GM23338 (cell line): ENCODE measurements around the gene SARM1. TPM values are rescaled to one million over a fixed set of nuclear protein-coding genes. Genes with fewer than 3 reads are reported as not detected.

ENCODE experiments used
- ATAC-seq: fragments of 200-7000 bp; cut with Tn5 transposase; 3 replicates; pipeline ENCODE4 v1.9.1; 2020
- DNase-seq: peaks from one replicate; pipeline ENCODE4 v3.0.0-alpha.2; 2015; ENCODE audit warnings: low spot score
- H2AFZ ChIP-seq: fragments of 200-600 bp; sonication (generic); 2 replicates; pipeline ENCODE4 v1.8.0; 2016; ENCODE audit warnings: antibody characterized with exemption, mild to moderate bottlenecking, moderate library complexity
- H3F3A ChIP-seq: fragments of 200-600 bp; sonication (generic); replicated peaks from 2 replicates; pipeline ENCODE4 v1.8.0; 2017; ENCODE audit warnings: antibody characterized with exemption, mixed run types, low read depth
- H3K27ac ChIP-seq: fragments of 200-600 bp; sonication (generic); 2 replicates; pipeline ENCODE4 v1.6.1; 2016; ENCODE audit warnings: low read depth
- H3K27me3 ChIP-seq: fragments of 200-600 bp; sonication (generic); 2 replicates; pipeline ENCODE4 v1.8.0; 2016; ENCODE audit warnings: mild to moderate bottlenecking, mixed run types, moderate library complexity; ENCODE audit not compliant: insufficient read depth
- H3K36me3 ChIP-seq: fragments of 200-600 bp; sonication (generic); 2 replicates; pipeline ENCODE4 v1.8.0; 2016; ENCODE audit warnings: mild to moderate bottlenecking; ENCODE audit not compliant: insufficient read depth
- H3K4me1 ChIP-seq: fragments of 200-600 bp; sonication (generic); 2 replicates; pipeline ENCODE4 v1.8.0; 2016; ENCODE audit warnings: mild to moderate bottlenecking, moderate library complexity; ENCODE audit not compliant: insufficient read depth
- H3K4me2 ChIP-seq: fragments of 200-600 bp; sonication (generic); 2 replicates; pipeline ENCODE4 v1.7.1; 2017; ENCODE audit warnings: mixed run types
- H3K4me3 ChIP-seq: fragments of 200-600 bp; sonication (generic); 2 replicates; pipeline ENCODE4 v1.6.1; 2016; ENCODE audit warnings: mixed run types
- H3K79me2 ChIP-seq: fragments of 200-600 bp; sonication (generic); replicated peaks from 2 replicates; pipeline ENCODE4 v1.8.0; 2017; ENCODE audit warnings: mild to moderate bottlenecking; ENCODE audit not compliant: insufficient read depth
- H3K9me2 ChIP-seq: fragments of 200-600 bp; sonication (generic); 2 replicates; pipeline ENCODE4 v1.8.0; 2017; ENCODE audit not compliant: insufficient read depth
- H4K20me1 ChIP-seq: fragments of 200-600 bp; sonication (generic); replicated peaks from 2 replicates; pipeline ENCODE4 v1.8.0; 2017; ENCODE audit warnings: mild to moderate bottlenecking; ENCODE audit not compliant: insufficient read depth
- H3K27ac Mint-ChIP-seq: 2 replicates; pipeline ENCODE4 v1.8.0; 2020; ENCODE audit warnings: inconsistent platforms, mild to moderate bottlenecking, moderate library complexity, mixed read lengths
- H3K27me3 Mint-ChIP-seq: 3 replicates; pipeline ENCODE4 v1.8.0; 2022; ENCODE audit warnings: low read depth, mild to moderate bottlenecking, moderate library complexity, mixed read lengths, inconsistent platforms; ENCODE audit not compliant: insufficient read depth, poor library complexity
- H3K36me3 Mint-ChIP-seq: 3 replicates; pipeline ENCODE4 v1.8.0; 2021; ENCODE audit warnings: low read depth, mild to moderate bottlenecking, inconsistent platforms, moderate library complexity, mixed read lengths
- H3K4me1 Mint-ChIP-seq: 3 replicates; pipeline ENCODE4 v1.8.0; 2020; ENCODE audit warnings: mild to moderate bottlenecking, inconsistent platforms, mixed read lengths
- H3K4me3 Mint-ChIP-seq: 3 replicates; pipeline ENCODE4 v1.8.0; 2021; ENCODE audit warnings: moderate library complexity, mild to moderate bottlenecking, inconsistent platforms, mixed read lengths
- H3K9me3 Mint-ChIP-seq: 3 replicates; pipeline ENCODE4 v1.8.0; 2020; ENCODE audit warnings: moderate library complexity, mild to moderate bottlenecking, inconsistent platforms, mixed read lengths
- CREB1 ChIP-seq: fragments of 250-450 bp; sonication (Bioruptor Pico); IDR thresholded peaks from 2 replicates; pipeline ENCODE4 v1.5.0; 2020; ENCODE audit warnings: low read depth, mild to moderate bottlenecking, moderate library complexity
- ETS1 ChIP-seq: IDR thresholded peaks from 2 replicates; pipeline ENCODE4 v1.6.1; 2016; ENCODE audit warnings: antibody characterized with exemption
- EZH2phosphoT487 ChIP-seq: fragments of 200-600 bp; sonication (generic); IDR thresholded peaks from one replicate; pipeline ENCODE4 v1.8.1; 2018; ENCODE audit warnings: antibody characterized with exemption; ENCODE audit not compliant: unreplicated experiment
- JUNB ChIP-seq: IDR thresholded peaks from one replicate; pipeline ENCODE4 v1.6.1; 2016; ENCODE audit warnings: antibody characterized with exemption; ENCODE audit not compliant: unreplicated experiment
- NANOG ChIP-seq: IDR thresholded peaks from 2 replicates; pipeline ENCODE4 v1.6.1; 2016; ENCODE audit warnings: antibody characterized with exemption, borderline replicate concordance
- POLR2AphosphoS5 ChIP-seq: IDR thresholded peaks from 2 replicates; pipeline ENCODE4 v1.6.1; 2016; ENCODE audit warnings: antibody characterized with exemption, low read depth
- STAT1 ChIP-seq: IDR thresholded peaks from one replicate; pipeline ENCODE4 v1.6.1; 2016; ENCODE audit warnings: antibody characterized with exemption; ENCODE audit not compliant: unreplicated experiment
- ZNF114 ChIP-seq: fragments of 250-450 bp; sonication (Bioruptor Pico); IDR thresholded peaks from 2 replicates; pipeline ENCODE4 v1.5.0; 2020; ENCODE audit warnings: mild to moderate bottlenecking, moderate library complexity
- ZNF331 ChIP-seq: fragments of 250-450 bp; sonication (Bioruptor Pico); IDR thresholded peaks from 2 replicates; pipeline ENCODE4 v1.5.0; 2020; ENCODE audit warnings: low read depth, mild to moderate bottlenecking, moderate library complexity
- polyA plus RNA-seq: library from polyadenylated mRNA; unstranded; fragments of >200 nt; fragmentation: Nextera tagmentation; extraction: Ambion mirVana; gene quantifications from 2 replicates; pipeline ENCODE4 v1.2.1, GENCODE V29; 2016
- total RNA-seq: library from RNA; depleted of rRNA; stranded (reverse); fragments of >200 nt; shearing (Covaris generic); gene quantifications from 2 replicates; pipeline ENCODE4 v1.2.3, GENCODE V29; 2014
- TF ChIP-seq, protein P1 (sequence below), 2 experiments: fragments of 200-600 bp in 1 of 2; sonication (generic) in 1 of 2; conservative IDR thresholded peaks; 2 replicates each; pipeline versions ENCODE4 v1.5.1 to v1.6.1; 2016 to 2017; ENCODE audit warnings: antibody characterized with exemption in 2 of 2, low read depth in 2 of 2, mild to moderate bottlenecking in 2 of 2, moderate library complexity in 1 of 2

The SARM1 gene
- total and polyA plus RNA-seq, 2 experiments from 2014 or later: 0.89 to 15.3 TPM

DNA sequence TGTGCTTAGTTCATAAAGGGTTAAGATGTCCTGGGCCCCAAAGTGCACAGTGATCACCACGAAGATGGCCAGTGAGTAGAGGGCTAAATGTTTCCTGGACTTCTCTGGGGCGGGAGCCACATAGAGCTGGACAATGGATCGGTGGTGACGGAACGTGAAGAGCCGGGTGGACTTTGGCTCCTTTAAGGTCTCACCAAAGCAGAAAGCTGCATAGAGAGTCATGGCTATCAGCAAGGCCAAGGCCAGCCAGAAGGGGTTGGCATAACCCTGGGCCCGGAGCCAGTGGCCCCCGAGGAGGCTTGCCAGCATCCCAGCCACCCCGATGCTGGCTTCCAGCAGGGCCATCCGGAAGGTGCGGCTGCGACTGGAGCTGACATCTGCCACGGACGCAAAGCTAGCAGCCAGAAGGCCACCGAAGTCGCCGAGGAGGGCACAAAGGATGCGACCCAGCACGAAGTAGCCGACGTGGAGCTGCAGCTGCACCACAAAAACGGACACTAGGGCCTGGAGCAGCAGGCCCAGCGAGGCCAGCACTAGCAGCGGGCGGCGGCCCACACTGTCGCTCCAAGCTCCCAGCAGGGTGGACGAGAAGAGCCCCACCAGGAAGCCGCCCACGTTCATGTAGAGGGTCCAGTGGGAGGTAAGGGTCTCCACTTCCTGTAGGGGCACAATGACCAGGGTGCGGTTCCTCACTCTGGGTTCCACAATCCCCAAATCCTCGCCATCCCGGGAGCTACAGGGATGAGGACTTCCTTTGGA is 33.5 kb downstream of the SARM1 start:
- peak; percentile 3; the same call in 2 of the 3 replicates for ATAC-seq
- no peaks in the 10 kb centered on the region for H3K9me2 ChIP-seq
- peaks cover 30% of the 10 kb centered on the region for H3K27me3 Mint-ChIP-seq

GRCh38 chr17:28405632-28406472 is 34.4 kb downstream of the SARM1 start, which contains the start of gene SLC46A1:
Gene SLC46A1, minus strand, starts transcription at chr17:28406212. Its CDS starts 98 bp downstream, at chr17:28406114.
- H3K36me3 Mint-ChIP-seq: peaks cover 16% of the 10 kb centered on the region
- peak within 1 kb of the TSS; percentile 77 for H3K4me3 Mint-ChIP-seq
- DNase-seq (peak; percentile 85), ATAC-seq (peak; percentile 58)
- H3K9me3 Mint-ChIP-seq: no peaks in the 10 kb centered on the region; the same call in 2 of the 3 replicates
- no peak within 1 kb of the TSS for H3K27ac Mint-ChIP-seq
- Histone ChIP-seq H3K79me2 (no peaks in the 10 kb centered on the region), H3K4me1 (peaks cover 74% of the 10 kb centered on the region), H3K4me2 (peak within 1 kb of the TSS; percentile 92), H2AFZ (peak within 1 kb of the TSS; percentile 74), H4K20me1 (no peaks in the 10 kb centered on the region), H3K36me3 (no peaks in the 10 kb centered on the region), H3K9me2 (no peaks in the 10 kb centered on the region), H3K27me3 (peaks cover 16% of the 10 kb centered on the region), H3K27ac (peak within 1 kb of the TSS; percentile 86; the same call in 1 of the 2 replicates), H3F3A (peaks cover 17% of the 10 kb centered on the region), H3K4me3 (peak within 1 kb of the TSS; percentile 88)
- peaks cover 27% of the 10 kb centered on the region for H3K27me3 Mint-ChIP-seq
- TF ChIP-seq JUNB (no peak), POLR2AphosphoS5 (peak; percentile 82)
- H3K4me1 Mint-ChIP-seq: peaks cover 72% of the 10 kb centered on the region

More for the DNA sequence above, 33.5 kb downstream of the SARM1 start:
- Mint-ChIP-seq H3K9me3 (no peaks in the 10 kb centered on the region; the same call in 2 of the 3 replicates), H3K36me3 (peaks cover 16% of the 10 kb centered on the region), H3K4me3 (peak overlapping the region; percentile 77), H3K4me1 (peaks cover 69% of the 10 kb centered on the region), H3K27ac (no peak overlapping the region)
- TF ChIP-seq CREB1 (CRISPR knock-in tag): no peak
- TF ChIP-seq STAT1: no peak
- TF ChIP-seq, protein P1, sequence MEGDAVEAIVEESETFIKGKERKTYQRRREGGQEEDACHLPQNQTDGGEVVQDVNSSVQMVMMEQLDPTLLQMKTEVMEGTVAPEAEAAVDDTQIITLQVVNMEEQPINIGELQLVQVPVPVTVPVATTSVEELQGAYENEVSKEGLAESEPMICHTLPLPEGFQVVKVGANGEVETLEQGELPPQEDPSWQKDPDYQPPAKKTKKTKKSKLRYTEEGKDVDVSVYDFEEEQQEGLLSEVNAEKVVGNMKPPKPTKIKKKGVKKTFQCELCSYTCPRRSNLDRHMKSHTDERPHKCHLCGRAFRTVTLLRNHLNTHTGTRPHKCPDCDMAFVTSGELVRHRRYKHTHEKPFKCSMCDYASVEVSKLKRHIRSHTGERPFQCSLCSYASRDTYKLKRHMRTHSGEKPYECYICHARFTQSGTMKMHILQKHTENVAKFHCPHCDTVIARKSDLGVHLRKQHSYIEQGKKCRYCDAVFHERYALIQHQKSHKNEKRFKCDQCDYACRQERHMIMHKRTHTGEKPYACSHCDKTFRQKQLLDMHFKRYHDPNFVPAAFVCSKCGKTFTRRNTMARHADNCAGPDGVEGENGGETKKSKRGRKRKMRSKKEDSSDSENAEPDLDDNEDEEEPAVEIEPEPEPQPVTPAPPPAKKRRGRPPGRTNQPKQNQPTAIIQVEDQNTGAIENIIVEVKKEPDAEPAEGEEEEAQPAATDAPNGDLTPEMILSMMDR (conservative IDR thresholded peaks at IDR 0.05; ENCODE audit: low read depth in 2 of 2): no peak
- peaks cover 74% of the 10 kb centered on the region for H3K4me1 ChIP-seq
- H3K4me2 ChIP-seq: peak overlapping the region; percentile 92
- DNase-seq: peak; percentile 44
- H3F3A ChIP-seq: peaks cover 17% of the 10 kb centered on the region
- H3K4me3 ChIP-seq: peak overlapping the region; percentile 88
- peak overlapping the region; percentile 74 for H2AFZ ChIP-seq
- H4K20me1 ChIP-seq: no peaks in the 10 kb centered on the region
- peaks cover 16% of the 10 kb centered on the region for H3K27me3 ChIP-seq
- H3K36me3 ChIP-seq: no peaks in the 10 kb centered on the region
- no peaks in the 10 kb centered on the region for H3K79me2 ChIP-seq
- no peak overlapping the region for H3K27ac ChIP-seq

GRCh38 chr17:28406473-28406814 is 35.0 kb downstream of the SARM1 start:
- peak; percentile 18 for ATAC-seq
- no peak overlapping the region for H3K27ac Mint-ChIP-seq
- H3K27me3 ChIP-seq: peaks cover 16% of the 10 kb centered on the region
- TF ChIP-seq ZNF331 (no peak), STAT1 (no peak), CREB1 (CRISPR knock-in tag) (no peak), NANOG (no peak), JUNB (no peak), ZNF114 (CRISPR knock-in tag) (no peak), ETS1 (no peak), EZH2phosphoT487 (no peak)

More at GRCh38 chr17:28406473-28406814, 35.0 kb downstream of the SARM1 start:
- peaks cover 27% of the 10 kb centered on the region for H3K27me3 Mint-ChIP-seq
- peak; percentile 51 for DNase-seq
- peaks cover 74% of the 10 kb centered on the region for H3K4me1 ChIP-seq
- no peak overlapping the region for H3K27ac ChIP-seq
- peaks cover 17% of the 10 kb centered on the region for H3F3A ChIP-seq
- H2AFZ ChIP-seq: no peak overlapping the region
- H4K20me1 ChIP-seq: no peaks in the 10 kb centered on the region
- H3K4me1 Mint-ChIP-seq: peaks cover 70% of the 10 kb centered on the region
- no peaks in the 10 kb centered on the region; the same call in 2 of the 3 replicates for H3K9me3 Mint-ChIP-seq
- H3K36me3 Mint-ChIP-seq: peaks cover 12% of the 10 kb centered on the region; the same call in 2 of the 3 replicates
- no peaks in the 10 kb centered on the region for H3K36me3 ChIP-seq
- peak overlapping the region; percentile 92 for H3K4me2 ChIP-seq
- peak overlapping the region; percentile 74 for H3K4me3 Mint-ChIP-seq
- peak overlapping the region; percentile 88 for H3K4me3 ChIP-seq
- H3K9me2 ChIP-seq: no peaks in the 10 kb centered on the region
- no peaks in the 10 kb centered on the region for H3K79me2 ChIP-seq
